Mesenteric fat pad (tissue), 1 donor: ENCODE measurements around the gene WDR27. TPM values are rescaled to one million over a fixed set of nuclear protein-coding genes. Genes with fewer than 3 reads are reported as not detected.
"Not testable (repeated sequence)": the region's sequence is repeated elsewhere in the genome, so short reads cannot be mapped to it uniquely, and the experiment has no call there.

ENCODE experiments used
- DNase-seq: peaks from one replicate; pipeline ENCODE4 v3.0.0-alpha.2; 2020; ENCODE audit warnings: low spot score
- total RNA-seq: library from RNA; stranded (reverse); fragmentation: NEBNext Ultra II Directional; extraction: Animal tissue kit (Norgen Biotek cat#: 25700); gene quantifications from one replicate; pipeline ENCODE4 v1.2.1, GENCODE V29; 2021
- donor health status: DM: yes; HTN: yes; CAD: no.

Gene WDR27
- total RNA-seq, 1 donor from 2014 or later: 24.6 TPM

DNA sequence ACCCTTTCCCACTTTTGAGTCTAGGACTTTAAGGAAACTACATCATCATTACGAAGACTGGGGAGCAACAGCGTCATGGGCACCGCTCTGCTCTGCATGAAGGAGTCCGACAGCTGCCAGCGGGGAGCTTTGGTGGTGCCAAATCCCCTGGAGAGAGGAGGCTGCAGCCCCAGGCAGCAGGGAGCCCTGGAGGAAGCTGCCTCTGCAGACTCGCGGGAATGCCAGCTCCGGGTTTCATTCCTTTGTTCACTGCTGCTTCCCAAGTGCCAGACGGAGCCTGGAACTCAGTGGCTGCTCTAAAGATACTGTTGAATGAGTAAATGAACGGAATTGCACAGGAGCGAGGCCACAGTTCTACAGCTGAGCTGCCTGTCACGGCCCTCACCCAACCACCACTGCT is 251.7 kb downstream of the WDR27 start:
- DNase-seq: no peak

DNA sequence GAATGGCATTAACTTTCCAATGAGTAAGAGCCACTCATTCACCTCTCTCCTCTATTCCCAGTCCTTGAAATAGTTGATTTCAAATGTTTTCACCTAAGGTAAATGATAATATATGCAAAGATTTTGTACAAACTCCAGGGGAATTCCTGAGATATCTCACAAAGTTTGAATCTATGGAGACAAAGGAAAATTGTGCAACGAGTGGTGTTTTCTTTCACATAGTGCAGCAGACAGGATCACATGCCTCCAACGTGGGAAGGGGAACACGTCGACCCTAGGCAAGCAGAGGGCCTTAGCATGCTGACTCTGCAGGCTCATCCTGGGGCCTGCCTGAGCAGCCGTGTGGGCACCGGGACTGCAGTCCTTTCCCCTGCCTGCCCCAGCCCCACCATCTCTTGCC is 252.6 kb downstream of the WDR27 start:
- DNase-seq: no peak

DNA sequence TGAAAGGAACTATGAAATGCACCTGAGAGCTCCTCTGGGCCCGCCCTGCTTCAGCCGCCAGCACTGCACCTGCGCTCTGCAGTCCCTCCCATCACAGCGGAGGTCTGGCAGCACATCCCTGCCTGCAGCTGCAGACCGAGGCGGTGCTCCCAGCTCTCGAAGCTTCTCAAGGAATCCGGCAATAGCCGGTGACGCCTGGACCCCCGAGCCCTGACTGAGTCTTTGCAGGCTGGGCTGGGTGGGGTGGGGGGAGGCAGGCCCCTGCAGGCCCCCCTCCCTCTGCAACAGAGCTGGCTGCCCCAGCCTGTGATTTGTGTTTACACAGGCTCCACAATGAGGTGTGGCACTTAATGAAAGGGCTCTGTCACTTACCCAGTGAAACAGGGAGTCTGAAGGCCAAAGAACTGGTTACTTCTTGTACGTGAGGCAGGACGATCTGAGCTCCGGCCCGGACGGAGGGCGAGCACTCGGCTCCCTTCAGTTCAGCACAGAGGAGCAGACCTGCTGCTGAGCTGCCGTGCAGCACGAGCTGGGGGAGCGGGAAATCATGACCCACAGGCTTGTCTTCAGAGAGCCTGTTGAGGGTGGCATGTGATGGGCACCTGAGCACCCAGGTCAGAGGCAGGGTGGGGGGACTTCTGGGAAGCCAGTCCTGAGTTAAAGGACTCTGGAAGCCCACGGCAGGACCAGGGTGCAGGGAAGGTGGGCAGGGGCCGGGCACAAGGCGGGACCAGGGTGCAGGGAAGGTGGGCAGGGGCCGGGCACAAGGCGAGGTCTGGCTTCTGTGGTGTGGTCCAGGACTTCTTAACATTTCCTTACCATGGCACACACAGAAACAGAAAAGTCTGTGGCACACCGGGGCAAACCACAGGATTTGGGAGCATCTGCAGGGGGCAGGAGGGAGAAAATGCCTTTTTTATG is 255.9 kb downstream of the WDR27 start:
- DNase-seq: no peak

DNA sequence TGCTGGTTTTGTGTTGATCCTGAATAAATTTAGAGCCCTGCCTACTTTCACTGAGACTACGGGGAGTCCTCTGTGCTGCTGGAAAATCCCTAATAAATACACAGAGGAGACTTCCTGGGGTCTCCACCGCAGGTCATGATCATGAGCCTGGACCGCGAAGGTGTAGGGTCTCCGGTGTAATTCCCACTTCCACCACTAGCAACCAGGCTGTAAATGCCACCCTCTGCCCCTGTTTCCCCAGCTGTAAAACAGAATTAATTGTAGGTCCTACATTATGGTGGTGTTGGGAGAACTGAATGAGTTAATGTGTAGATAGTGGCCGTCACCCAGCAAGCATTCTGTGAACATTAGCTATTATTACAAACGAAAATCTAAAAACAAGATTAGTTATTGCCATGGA is 256.6 kb downstream of the WDR27 start:
- no peak for DNase-seq

GRCh38 chr6:169441292-169441691 is 260.5 kb downstream of the WDR27 start:
- no peak for DNase-seq

- no peak for DNase-seq
These were observed 262.1 kb downstream of the WDR27 start for GRCh38 chr6:169439710-169440109.

DNA sequence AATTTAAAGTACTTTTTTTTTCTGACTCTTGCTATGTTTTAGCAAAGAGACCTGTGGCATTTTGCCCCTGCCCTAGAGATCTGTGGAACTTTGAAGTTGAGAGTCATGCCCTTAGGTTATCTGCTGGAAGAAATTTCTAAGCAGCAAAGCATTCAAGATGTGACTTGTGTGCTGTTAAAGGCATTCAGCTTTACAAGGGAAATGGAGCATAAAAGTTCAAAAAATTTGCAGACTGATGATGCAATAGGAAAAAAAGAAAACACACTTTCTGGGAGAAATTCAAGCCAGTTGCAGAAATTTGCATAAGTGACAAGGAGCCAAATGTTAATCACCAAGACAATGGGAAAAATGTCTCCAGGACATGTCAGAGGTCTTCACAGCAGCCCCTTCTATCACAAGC is 267.3 kb downstream of the WDR27 start:
- DNase-seq: not testable (repeated sequence)

GRCh38 chr6:169429001-169429400 is 272.8 kb downstream of the WDR27 start:
- DNase-seq: no peak

DNA sequence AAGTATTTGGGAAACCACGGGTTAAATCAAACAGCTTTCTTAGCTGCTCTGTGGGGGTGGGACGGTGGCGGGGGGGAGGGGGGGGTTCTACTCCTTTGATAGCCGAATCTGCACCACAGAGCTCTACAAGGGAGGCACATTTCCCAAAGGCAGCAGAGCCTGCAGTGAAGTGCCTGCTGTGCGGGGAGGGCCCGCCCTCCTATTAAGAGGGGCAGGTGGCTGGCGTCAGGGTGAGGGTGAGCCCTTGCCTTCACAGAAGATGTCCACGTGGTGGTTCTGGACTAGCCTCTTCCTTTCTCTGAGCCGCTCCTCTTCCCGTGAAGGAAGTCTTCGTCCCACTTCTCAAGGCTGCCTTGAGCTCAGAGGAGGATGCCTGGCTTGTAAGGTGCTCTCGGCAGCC is 273.3 kb downstream of the WDR27 start:
- DNase-seq: no peak

DNA sequence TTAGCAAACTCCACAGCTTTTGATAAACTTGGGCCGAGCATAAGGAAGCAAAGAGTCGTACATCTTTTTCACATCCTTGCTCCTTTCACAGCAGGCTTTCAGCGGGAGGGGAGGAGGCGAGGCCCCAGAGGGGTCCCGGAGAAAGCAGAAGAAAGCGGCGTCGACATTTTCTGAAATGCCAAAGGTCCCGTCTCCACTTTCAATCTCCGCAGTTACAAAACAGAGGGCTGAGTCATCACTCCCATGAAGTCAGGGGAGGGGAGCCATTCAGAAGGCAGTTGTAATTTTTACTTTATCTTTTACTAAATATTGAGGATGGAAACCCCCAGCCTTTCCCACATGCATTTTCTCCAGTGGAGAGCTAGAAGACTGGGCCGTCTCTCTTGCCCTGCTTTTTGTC is 274.0 kb downstream of the WDR27 start:
- no peak for DNase-seq

DNA sequence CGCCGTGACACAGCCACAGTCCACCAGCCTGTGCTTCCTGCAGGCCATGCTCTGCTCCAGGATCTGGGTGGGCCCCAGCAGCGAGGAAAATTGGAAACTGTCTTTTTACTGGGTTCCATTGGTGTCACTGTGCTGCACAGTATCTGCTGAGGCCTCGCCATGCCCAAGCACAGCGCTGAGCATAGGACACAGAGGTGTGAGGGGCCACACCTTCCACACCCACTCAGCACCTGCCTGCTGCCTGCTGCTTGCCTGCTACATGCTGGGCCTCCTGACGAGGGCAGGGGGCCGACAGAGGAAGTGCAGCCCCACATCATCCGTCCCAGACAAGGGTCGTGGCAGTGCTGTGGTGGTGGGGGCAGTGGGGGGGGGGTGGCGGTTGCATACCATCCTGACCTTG is 275.2 kb downstream of the WDR27 start:
- DNase-seq: no peak

DNA sequence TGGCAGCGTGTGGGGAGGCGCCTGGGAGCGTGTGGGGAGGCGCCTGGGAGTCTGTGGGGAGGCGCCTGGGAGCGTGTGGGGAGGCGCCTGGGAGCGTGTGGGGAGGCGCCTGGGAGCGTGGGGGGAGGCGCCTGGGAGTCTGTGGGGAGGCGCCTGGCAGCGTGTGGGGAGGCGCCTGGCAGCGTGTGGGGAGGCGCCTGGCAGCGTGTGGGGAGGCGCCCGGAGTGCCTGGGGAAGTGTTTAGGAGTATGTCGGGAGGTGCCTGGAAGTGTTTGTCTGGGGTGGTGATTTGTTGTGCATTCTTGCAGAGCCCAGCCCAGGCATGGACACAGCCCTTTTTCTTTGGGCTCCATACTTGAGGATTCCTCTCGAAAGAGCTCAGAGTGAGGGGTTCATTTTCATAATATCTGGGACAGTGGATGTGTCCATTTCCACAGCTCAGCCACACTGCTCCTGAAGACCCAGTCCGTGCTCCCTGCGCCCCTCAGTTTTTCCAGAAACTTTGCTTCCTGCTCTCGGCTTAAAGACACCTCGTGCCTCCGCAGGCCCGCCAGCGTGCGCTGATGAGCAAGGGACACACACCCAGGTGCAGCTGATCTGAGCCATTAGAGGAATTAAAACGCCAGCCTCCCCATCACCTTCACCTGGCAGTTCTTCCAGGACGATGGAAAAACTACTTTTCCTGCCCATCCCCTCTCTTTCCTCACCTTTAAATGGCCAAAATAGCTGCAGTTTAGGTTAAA is 276.0 kb downstream of the WDR27 start:
- no peak for DNase-seq

DNA sequence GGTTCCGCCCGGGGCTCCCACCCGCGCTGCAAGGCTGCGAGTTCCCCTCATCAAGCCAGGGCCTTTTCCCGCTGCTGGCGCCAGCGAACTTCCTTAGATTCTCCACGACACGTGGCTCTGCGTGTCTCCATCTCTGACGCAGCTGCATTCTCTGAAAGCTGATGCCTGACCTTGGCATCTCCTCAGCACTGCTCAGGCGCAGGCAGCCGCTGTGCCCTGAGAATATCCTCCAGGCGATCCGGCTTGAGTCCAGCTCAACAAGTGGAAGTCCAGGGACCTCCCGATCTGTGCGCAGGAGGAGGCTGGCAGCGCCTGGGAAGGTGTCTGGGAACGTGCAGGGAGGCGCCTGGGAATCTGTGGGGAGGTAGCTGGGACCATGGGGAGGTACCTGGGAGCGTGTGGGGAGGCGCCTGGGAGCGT is 277.0 kb downstream of the WDR27 start:
- DNase-seq: no peak

DNA sequence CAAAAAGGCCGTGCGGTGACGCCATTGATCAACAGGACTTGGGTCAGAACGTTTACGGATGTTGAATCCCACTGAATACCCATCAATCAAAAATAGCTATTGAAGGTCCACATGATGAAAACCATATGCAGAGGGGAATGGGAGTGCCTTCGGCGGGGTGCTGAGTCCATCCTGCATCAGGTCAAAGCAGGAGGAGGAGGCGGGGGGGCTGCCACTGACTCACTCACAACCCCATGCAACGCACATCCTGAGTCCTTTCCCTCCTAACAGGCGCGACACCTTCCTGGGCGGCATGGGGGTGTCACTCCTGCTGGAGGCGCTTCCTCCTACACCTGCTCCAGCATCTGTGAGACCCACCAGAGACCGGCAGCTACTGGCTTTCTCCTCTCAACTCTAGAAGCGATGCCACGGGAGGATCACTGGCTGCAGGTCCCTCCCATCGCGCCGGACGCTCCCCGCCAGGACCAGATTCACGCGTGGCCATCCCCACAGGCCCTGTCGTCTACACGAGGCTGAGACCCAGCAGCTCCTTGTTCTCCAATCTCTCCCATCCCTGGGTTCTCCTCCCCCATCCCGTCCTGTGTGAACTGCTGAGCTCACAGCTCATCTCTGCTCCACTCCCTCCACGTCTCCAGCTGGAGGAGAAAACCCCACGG is 277.6 kb downstream of the WDR27 start:
- DNase-seq: no peak

DNA sequence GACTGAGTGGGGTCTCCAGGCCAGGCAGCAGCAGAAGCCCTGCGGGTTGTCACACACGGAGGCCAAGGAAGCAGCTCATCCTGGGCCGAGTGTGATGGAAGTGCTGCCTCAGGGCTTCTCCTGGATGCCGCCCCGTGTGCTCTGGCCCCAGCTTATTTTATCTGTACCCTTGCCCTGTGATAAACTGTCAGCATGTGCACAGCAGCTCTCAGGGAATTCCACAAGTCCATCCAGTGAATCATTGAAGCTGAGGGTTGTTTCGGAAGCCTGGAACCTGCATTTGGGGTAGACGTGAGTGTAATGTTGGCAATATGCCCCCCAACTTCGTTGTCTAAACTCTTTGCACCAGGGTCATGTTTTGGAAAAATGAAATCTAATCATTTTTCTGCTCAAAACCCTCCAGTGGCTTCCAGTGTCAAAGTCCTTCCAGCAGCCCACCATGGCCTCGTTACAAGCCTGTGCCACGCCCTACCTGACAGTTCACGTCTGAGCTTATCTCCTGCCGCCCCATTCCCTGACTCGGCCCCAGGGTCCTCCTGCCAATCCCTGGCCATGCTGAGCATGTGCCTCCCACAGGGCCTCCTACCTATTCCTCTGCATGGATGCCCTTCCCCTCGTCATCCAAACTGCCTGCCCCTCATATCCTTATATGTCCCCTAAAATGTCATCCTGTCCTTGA is 280.1 kb downstream of the WDR27 start:
- no peak for DNase-seq

DNA sequence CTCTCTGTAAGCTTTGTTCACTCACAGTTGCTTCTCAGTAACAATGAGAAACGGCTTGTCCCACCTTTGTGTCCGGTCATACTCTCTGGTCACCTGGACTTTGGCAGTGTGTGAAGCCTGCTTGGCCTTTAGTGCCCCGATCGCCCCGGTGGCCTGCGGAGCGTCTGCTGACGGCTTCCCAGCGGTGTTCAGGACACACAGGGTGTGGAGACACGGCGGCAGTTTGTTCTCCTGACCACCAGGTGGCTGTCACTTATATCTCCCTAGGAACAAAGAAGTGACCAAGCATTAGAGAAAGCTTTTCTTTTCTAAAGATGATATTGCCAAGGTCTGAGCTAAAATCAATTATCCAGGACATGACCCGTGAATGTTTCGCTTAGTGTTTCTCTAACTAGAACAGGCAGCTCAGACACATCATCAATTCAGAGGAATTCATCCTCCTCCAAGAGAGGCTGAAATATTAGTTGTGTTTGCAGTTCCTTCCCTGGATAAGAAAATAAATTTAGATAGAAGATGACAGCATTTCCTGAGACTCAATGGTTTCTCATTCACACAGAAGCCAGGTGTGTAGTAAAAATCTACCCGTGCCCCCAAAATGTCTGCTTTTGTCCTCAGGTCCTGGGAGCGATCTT is 280.8 kb downstream of the WDR27 start:
- no peak for DNase-seq

DNA sequence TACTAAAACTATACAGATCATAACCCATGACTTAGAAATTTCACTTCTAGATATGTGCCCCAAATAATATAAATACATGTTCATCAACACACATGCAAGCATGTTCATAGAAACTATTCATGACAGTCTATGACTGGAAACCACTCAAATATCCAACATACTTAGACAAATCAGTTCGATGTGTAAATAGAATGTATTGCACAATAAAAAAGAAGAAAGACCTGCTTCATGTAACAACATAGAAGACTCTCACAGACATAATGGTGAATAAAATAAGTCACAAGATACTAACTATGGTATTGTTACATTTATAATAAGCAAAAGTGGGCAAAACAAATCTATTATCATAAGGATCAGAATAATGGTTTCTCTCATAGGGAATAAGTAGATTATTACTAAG is 284.7 kb downstream of the WDR27 start:
- no peak for DNase-seq

DNA sequence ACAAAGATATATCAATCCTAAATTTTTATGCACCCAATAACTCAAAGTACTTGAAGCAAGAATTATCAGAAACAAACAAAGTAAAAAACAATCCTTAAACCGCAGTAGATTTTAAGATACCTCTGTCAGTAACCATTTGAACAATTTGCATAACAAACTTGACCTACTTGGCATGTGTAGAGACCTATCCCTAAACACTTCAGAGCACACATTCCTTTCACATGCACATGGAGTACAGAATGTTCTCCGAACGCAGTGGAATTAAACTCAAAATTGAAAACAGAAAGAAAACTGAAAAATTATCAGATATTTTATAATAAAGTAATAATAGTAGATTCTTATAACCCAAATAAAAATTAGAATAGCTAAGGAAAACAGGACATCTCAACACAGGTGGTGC is 285.6 kb downstream of the WDR27 start:
- no peak for DNase-seq

DNA sequence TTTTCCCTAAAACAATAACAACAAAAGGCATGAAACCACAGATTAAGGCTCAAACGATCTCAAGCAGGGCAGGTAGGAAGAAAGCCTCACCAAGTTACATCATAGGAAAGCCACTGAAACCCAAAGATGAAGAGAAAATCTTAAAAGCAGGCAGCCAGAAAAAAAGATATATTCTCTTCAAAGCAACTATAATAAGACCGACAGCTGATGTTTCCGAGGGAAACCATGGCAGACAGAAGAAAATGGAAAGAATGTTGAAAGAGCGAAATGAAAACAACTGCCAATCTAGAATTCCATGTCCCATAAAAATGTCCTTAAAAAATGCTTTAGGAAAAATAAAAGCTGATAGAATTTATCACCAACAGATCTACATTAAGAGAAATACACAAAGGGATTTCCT is 286.6 kb downstream of the WDR27 start:
- no peak for DNase-seq

- DNase-seq: no peak
These were observed 290.1 kb downstream of the WDR27 start for GRCh38 chr6:169411722-169412121.

GRCh38 chr6:169411296-169411695 is 290.5 kb downstream of the WDR27 start:
- no peak for DNase-seq
